Heart right ventricle (tissue), 16 donors: ENCODE data around the gene FANCD2OS. TPM values are rescaled to one million over a fixed set of nuclear protein-coding genes. Genes with fewer than 3 reads are reported as not detected.

Experiments
- ATAC-seq, 8 donors: fragments of 200-7000 bp; cut with Tn5 transposase; one replicate each; pipeline ENCODE4 v1.9.1; 2020; ENCODE audit warnings: mild to moderate bottlenecking in 8 of 8, moderate library complexity in 8 of 8, moderate number of reproducible peaks in 1 of 8
- DNase-seq, 2 donors: peaks; one replicate each; pipeline ENCODE4 v3.0.0-alpha.2; 2020
- H3K27ac ChIP-seq, 10 donors: fragments of 200-600 bp; sonication (generic) in 2 of 10; one replicate each; pipeline versions ENCODE4 v1.5.0 to v1.8.0; 2020 to 2022; ENCODE audit warnings: mild to moderate bottlenecking in 3 of 10
- H3K27me3 ChIP-seq, 7 donors: fragments of 200-600 bp; one replicate each; pipeline ENCODE4 v1.8.0; 2021 to 2022; ENCODE audit warnings: mild to moderate bottlenecking in 2 of 7
- H3K36me3 ChIP-seq, 9 donors: fragments of 200-600 bp; sonication (generic) in 1 of 9; one replicate each; pipeline versions ENCODE4 v1.5.0 to v1.8.0; 2020 to 2022; ENCODE audit warnings: mild to moderate bottlenecking in 2 of 9
- H3K4me1 ChIP-seq, 9 donors: fragments of 200-600 bp; sonication (generic) in 1 of 9; one replicate each; pipeline versions ENCODE4 v1.5.0 to v1.8.0; 2020 to 2022; ENCODE audit warnings: mild to moderate bottlenecking in 4 of 9
- H3K4me3 ChIP-seq, 10 donors: fragments of 200-600 bp; sonication (generic) in 2 of 10; one replicate each; pipeline versions ENCODE4 v1.5.0 to v1.8.0; 2020 to 2022; ENCODE audit warnings: mild to moderate bottlenecking in 7 of 10, moderate library complexity in 2 of 10
- H3K9me3 ChIP-seq, 11 donors: fragments of 200-600 bp in 10 of 11; sonication (generic) in 2 of 11; one replicate each; pipeline versions ENCODE4 v1.5.0 to v1.8.0; 2013 to 2022; ENCODE audit warnings: mild to moderate bottlenecking in 2 of 11, control low read depth in 1 of 11, moderate library complexity in 1 of 11
- WGBS, 2 donors: extraction: QIAGEN DNeasy Blood & Tissue Kit; methylation state at CpG; one replicate each; pipeline ENCODE4 v1.1.7; 2013; ENCODE audit warnings: inconsistent platforms in 1 of 2; 5-methylcytosine and 5-hydroxymethylcytosine counted together
- intact Hi-C, 10 donors: fragments of 100-400 bp; cut with DNase I; formaldehyde crosslinking; loops; one replicate each; pipeline versions ENCODE4 v1.11.1 to v1.14.2; 2022
- polyA plus RNA-seq, 2 donors: library from polyadenylated mRNA; stranded (reverse); fragments of 200-250 nt; gene quantifications; one replicate each; pipeline ENCODE4 v1.2.3, GENCODE V29; 2013
- total RNA-seq, 10 donors: library from RNA; stranded (reverse); fragmentation: NEBNext Ultra II Directional in 3 of 10; extraction: Animal tissue kit (Norgen Biotek cat#: 25700) in 3 of 10; gene quantifications; one replicate each; pipeline versions ENCODE4 v1.2.1 to v1.2.4, GENCODE V29; 2021 to 2023
- TF ChIP-seq, protein P1 (sequence below), 9 donors: fragments of 200-600 bp; sonication (generic) in 2 of 9; IDR thresholded peaks; one replicate each; pipeline versions ENCODE4 v1.5.0 to v1.8.0; 2021 to 2022; ENCODE audit warnings: antibody characterized with exemption in 9 of 9, mild to moderate bottlenecking in 5 of 9, moderate library complexity in 1 of 9
- donor health status: Arrhythmogenic right ventricular cardiomyopathy.
- donor health status: ischemic (EF 13 %, LVEDD 7.1; RV severe dilation, severe dysfunction).
- donor health status: healthy with polysubstance abuse.
- donor health status: DM: no; HTN: yes; CAD: no.
- donor health status: DM: no; HTN: no; CAD: no.
- donor health status: ischemic (EF 25% LVEDD 6.9; RV normal size, moderate dysfunction).
- donor health status: ischemic (EF 25% LVEDD 5.7; RV mildly dilated, moderate dysfunction).
- donor health status: healthy.
- donor health status: DM: yes; HTN: yes; CAD: no.
- donor health status: Ischemic cardiomyopathy.
- donor health status: ischemic (EF 35%, LVEDD 5.7; RV mildly dilated, moderate dysfunction).
- donor health status: nonischemic (EF 11% LVEDD 7.7; RV severe dilation, severe dysfunction).
- donor health status: DM: yes; HTN: yes; CAD: no.
- donor health status: PGD.
- donor health status: ischemic (EF 29% LVEDD 5.4; RV normal size, mild dysfunction).
- donor health status: nonischemic (EF 23%, LVEDD 6.1; RV moderate dilation, normal function).

FANCD2OS gene
- total and polyA plus RNA-seq, 12 donors, result not detected

- Histone ChIP-seq H3K27me3 (no peaks in the 10 kb centered on the region), H3K9me3 (no peaks in the 10 kb centered on the region), H3K36me3 (peaks cover 0 to 32% (median 0%) of the 10 kb centered on the region in 9 donors), H3K4me1 (peaks cover 3 to 44% (median 31%) of the 10 kb centered on the region in 9 donors), H3K27ac (peak overlapping the region in 9 of 10 donors; percentile 66 to 90 (median 83)), H3K4me3 (peak overlapping the region; percentile 77 to 97 (median 84))
- no peak for DNase-seq
- intact Hi-C loops, result loop anchor here in 3 of 10 donors (5.0 to 10.0 kb wide), 3 partner anchors 91 to 181 kb away; partner anchors contain the start of genes FANCD2 (in 2 of the 3) and CRELD1 (in 1 of the 3)
- TF ChIP-seq, protein P1, sequence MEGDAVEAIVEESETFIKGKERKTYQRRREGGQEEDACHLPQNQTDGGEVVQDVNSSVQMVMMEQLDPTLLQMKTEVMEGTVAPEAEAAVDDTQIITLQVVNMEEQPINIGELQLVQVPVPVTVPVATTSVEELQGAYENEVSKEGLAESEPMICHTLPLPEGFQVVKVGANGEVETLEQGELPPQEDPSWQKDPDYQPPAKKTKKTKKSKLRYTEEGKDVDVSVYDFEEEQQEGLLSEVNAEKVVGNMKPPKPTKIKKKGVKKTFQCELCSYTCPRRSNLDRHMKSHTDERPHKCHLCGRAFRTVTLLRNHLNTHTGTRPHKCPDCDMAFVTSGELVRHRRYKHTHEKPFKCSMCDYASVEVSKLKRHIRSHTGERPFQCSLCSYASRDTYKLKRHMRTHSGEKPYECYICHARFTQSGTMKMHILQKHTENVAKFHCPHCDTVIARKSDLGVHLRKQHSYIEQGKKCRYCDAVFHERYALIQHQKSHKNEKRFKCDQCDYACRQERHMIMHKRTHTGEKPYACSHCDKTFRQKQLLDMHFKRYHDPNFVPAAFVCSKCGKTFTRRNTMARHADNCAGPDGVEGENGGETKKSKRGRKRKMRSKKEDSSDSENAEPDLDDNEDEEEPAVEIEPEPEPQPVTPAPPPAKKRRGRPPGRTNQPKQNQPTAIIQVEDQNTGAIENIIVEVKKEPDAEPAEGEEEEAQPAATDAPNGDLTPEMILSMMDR (IDR thresholded peaks at IDR 0.05), result no peak
- WGBS, 2 donors, result 1% methylated on average over 10 of the region's 10 CpGs
- peak in 4 of 8 donors; percentile 4 to 25 (median 12) for ATAC-seq
These were observed 8.0 kb upstream of the FANCD2OS start for GRCh38 chr3:10116138-10116460.

DNA sequence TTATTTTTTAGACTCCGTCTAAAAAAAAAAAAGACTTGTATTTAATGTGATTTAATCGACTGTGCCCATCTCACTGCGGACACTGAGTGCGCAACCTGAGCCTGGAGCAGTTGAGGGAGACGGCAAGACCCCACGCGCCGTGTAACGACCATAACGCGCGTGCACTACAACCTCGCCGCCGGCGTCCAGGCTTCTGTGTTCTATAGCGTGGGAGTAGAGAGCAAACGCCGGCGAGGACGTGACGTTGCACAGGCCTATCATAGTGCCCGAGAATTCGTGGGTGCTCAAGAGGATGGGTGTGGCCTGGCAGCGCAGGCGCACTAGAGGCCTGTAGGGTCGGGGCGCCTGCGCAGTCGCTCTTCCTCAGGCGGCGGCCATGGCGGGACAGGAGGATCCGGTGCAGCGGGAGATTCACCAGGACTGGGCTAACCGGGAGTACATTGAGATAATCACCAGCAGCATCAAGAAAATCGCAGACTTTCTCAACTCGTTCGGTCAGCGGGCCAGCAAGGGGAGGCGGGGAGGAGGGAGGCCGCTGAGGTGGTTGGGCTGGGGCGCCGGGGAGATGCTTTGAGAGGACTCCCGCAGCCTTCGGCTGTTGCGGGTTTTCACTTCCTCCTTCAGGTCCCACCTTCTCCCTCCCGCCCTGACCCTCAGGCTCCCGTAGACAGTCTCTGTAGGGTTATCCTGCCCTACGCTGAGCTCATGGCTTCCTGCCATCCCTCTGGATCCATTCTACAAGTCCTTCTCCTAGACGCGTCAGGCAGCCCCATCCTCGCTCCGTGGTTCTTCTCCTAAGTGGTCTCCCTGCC, 7.5 kb upstream of the FANCD2OS start, which contains the start of gene BRK1:
Gene BRK1, plus strand, starts transcription at position 350 of the 812 bp plus-strand sequence. Its CDS starts 27 bp downstream, at position 377.
- TF ChIP-seq, protein P1 (IDR thresholded peaks at IDR 0.05), result no peak
- intact Hi-C loops, result loop anchor here in 3 of 10 donors (1.0 to 10.0 kb wide), 4 partner anchors 26 to 181 kb away; partner anchors contain the start of genes FANCD2 (in 2 of the 3), CRELD1 (in 1 of the 3) and VHL (in 1 of the 3)
- WGBS, 2 donors, result 1% methylated on average over 54 of the region's 54 CpGs

DNA sequence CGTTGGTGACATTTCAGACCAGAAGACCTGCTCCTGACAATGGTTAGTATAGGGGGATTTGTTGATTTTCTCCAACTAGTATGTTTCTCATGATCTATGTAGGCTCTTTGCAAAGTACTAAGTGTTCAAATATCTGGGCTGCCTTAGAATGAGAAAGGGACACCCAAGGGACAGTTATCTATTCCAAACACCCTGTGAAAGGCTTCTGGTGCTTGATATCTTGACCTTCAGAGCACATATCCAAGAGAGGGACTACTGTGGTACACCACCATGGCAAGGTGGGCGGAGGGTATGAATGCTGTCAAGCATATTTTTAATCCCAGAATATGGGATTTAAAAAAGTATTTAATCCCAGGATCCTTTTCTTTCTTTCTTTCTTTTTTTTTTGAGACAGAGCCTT, 1.1 kb downstream of the FANCD2OS start:
- H3K4me3 ChIP-seq, result no peak overlapping the region
- peaks cover 0 to 7% (median 5%) of the 10 kb centered on the region in 7 donors for H3K27me3 ChIP-seq
- ATAC-seq (no peak), DNase-seq (no peak)
- no peaks in the 10 kb centered on the region for H3K36me3 ChIP-seq
- H3K9me3 ChIP-seq, result no peaks in the 10 kb centered on the region
- TF ChIP-seq, protein P1 (IDR thresholded peaks at IDR 0.05), result no peak
- no peaks in the 10 kb centered on the region for H3K4me1 ChIP-seq
- intact Hi-C loops, result no loop called here
- 81 to 88% methylated on average over 2 of the region's 2 CpGs for WGBS, 2 donors
- no peak overlapping the region for H3K27ac ChIP-seq

More for the DNA sequence above, 7.5 kb upstream of the FANCD2OS start, which contains the start of gene BRK1:
- peaks cover 0 to 26% (median 0%) of the 10 kb centered on the region in 9 donors for H3K36me3 ChIP-seq
- H3K4me3 ChIP-seq, result peak within 1 kb of the TSS; percentile 77 to 97 (median 84)
- DNase-seq (peak; percentile 94 to 95), ATAC-seq (peak; percentile 100)
- no peaks in the 10 kb centered on the region for H3K27me3 ChIP-seq
- H3K27ac ChIP-seq, result peak within 1 kb of the TSS in 9 of 10 donors; percentile 66 to 90 (median 83)
- H3K9me3 ChIP-seq, result no peaks in the 10 kb centered on the region
- H3K4me1 ChIP-seq, result peaks cover 3 to 44% (median 31%) of the 10 kb centered on the region in 9 donors

DNA sequence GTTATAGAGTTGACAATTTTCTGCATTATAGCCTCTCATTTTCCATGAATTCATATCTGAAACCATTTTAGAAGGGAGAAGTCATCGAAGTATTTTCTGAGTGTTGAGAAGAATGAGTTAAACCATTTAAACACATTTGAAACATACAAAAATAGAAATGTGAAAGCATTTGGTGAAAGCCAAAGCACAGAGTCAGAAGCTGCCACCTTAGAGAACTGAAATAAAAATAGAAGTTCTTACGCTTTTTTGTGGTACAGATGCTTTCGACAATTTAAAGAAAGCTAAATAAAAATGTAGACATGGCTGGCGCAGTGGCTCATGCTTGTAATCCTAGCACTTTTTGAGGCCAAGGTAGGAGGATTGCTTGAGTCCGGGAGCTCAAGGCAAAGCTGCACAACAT, 9.0 kb downstream of the FANCD2OS start:
- ATAC-seq, result no peak
- no peaks in the 10 kb centered on the region for H3K4me1 ChIP-seq
- WGBS, 2 donors, result 97% methylated on average over 5 of the region's 5 CpGs
- no peak for DNase-seq
- H3K27ac ChIP-seq, result no peak overlapping the region
- H3K9me3 ChIP-seq, result no peaks in the 10 kb centered on the region
- intact Hi-C loops, result no loop called here
- H3K36me3 ChIP-seq, result peaks cover 0 to 17% (median 0%) of the 10 kb centered on the region in 9 donors
- TF ChIP-seq, protein P1 (IDR thresholded peaks at IDR 0.05), result no peak
- no peaks in the 10 kb centered on the region for H3K27me3 ChIP-seq
- H3K4me3 ChIP-seq, result no peak overlapping the region
